Tibial artery (tissue), 4 donors: ENCODE measurements around the gene RIMBP2.

ENCODE experiments used
- DNase-seq, 2 donors: peaks; one replicate each; pipeline ENCODE4 v3.0.0-alpha.2; 2019
- H3K27ac ChIP-seq, 2 donors: fragments of 200-600 bp; sonication (generic) in 1 of 2; 1 replicate in 1 of 2; 2 replicates in 1 of 2; pipeline ENCODE4 v1.5.1; 2018 to 2019; ENCODE audit warnings: mild to moderate bottlenecking in 1 of 2
- H3K27me3 ChIP-seq, 2 donors: fragments of 200-600 bp; sonication (generic) in 1 of 2; one replicate each; pipeline versions ENCODE4 v1.5.1 to v1.6.0; 2016 to 2019
- H3K36me3 ChIP-seq, 3 donors: fragments of 200-600 bp; sonication (generic) in 2 of 3; one replicate each; pipeline ENCODE4 v1.5.1; 2016 to 2019; ENCODE audit warnings: mild to moderate bottlenecking in 2 of 3
- H3K4me1 ChIP-seq, 4 donors: fragments of 200-600 bp; sonication (generic) in 2 of 4; 1 replicate in 3 of 4; 2 replicates in 1 of 4; pipeline ENCODE4 v1.5.1; 2016 to 2019
- H3K4me3 ChIP-seq, 2 donors: fragments of 200-600 bp; sonication (generic) in 1 of 2; 1 replicate in 1 of 2; 2 replicates in 1 of 2; pipeline ENCODE4 v1.5.1; 2018 to 2019; ENCODE audit warnings: mild to moderate bottlenecking in 2 of 2
- H3K9me3 ChIP-seq, 3 donors: fragments of 200-600 bp; sonication (generic) in 1 of 3; one replicate each; pipeline ENCODE4 v1.5.1; 2016 to 2019
- CTCF ChIP-seq, 2 experiments: fragments of 200-600 bp in 1 of 2; fragments of 450-650 bp in 1 of 2; IDR thresholded peaks; one replicate each; pipeline ENCODE4 v1.5.1; 2017 to 2019; ENCODE audit warnings: antibody characterized with exemption in 2 of 2, mild to moderate bottlenecking in 1 of 2, moderate library complexity in 1 of 2
- intact Hi-C: fragments of 100-400 bp; cut with DNase I; formaldehyde crosslinking; loops from one replicate; pipeline ENCODE4 v1.15.0; 2023; ENCODE audit warnings: low total_unique reads

The RIMBP2 gene

GRCh38 chr12:130474599-130475269, 241.4 kb downstream of the RIMBP2 start:
- no peak for DNase-seq
- no peak overlapping the region for H3K27ac ChIP-seq
- H3K4me1 ChIP-seq = no peaks in the 10 kb centered on the region
- no peak for TF ChIP-seq CTCF (IDR thresholded peaks at IDR 0.05)
- H3K36me3 ChIP-seq = no peaks in the 10 kb centered on the region
- H3K9me3 ChIP-seq = peaks cover 0 to 6% (median 0%) of the 10 kb centered on the region in 3 donors
- H3K27me3 ChIP-seq = peaks cover 0 to 6% of the 10 kb centered on the region in 2 donors
- H3K4me3 ChIP-seq = no peak overlapping the region
- intact Hi-C loops = no loop called here

GRCh38 chr12:130473266-130473665, 242.8 kb downstream of the RIMBP2 start:
- no peak overlapping the region for H3K4me3 ChIP-seq
- intact Hi-C loops = no loop called here
- H3K36me3 ChIP-seq = no peaks in the 10 kb centered on the region
- no peak overlapping the region for H3K27ac ChIP-seq
- H3K4me1 ChIP-seq = no peaks in the 10 kb centered on the region
- TF ChIP-seq CTCF (IDR thresholded peaks at IDR 0.05) = no peak
- DNase-seq = no peak
- H3K27me3 ChIP-seq = peaks cover 0 to 7% of the 10 kb centered on the region in 2 donors
- peaks cover 0 to 17% (median 4%) of the 10 kb centered on the region in 3 donors for H3K9me3 ChIP-seq

DNA sequence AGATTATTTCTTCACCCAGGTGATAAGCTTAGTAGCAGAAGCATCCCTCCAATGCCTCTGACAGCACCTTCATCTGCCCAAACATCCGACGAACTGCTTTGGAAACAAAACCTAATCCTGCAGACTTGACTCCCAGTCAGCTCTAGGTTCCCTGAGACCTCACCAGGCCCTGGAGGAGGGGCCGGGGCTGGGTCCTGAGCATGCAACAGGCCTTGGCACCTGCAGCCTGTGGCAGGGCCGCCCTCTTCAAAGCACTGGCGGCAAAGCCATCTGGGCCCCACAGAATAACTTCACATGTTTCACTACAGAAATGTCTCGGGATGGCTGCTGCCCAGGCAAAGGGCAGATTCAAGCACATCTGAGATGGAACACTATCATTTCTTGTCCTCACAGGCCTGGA, 245.1 kb downstream of the RIMBP2 start:
- H3K36me3 ChIP-seq = no peaks in the 10 kb centered on the region
- H3K4me1 ChIP-seq = no peaks in the 10 kb centered on the region
- DNase-seq = no peak
- peaks cover 0 to 32% (median 17%) of the 10 kb centered on the region in 3 donors for H3K9me3 ChIP-seq
- no peak overlapping the region for H3K27ac ChIP-seq
- TF ChIP-seq CTCF (IDR thresholded peaks at IDR 0.05) = no peak
- no peak overlapping the region for H3K4me3 ChIP-seq
- peaks cover 0 to 7% of the 10 kb centered on the region in 2 donors for H3K27me3 ChIP-seq
- intact Hi-C loops = no loop called here

GRCh38 chr12:130469552-130469951, 246.5 kb downstream of the RIMBP2 start:
- intact Hi-C loops = no loop called here
- H3K4me1 ChIP-seq = no peaks in the 10 kb centered on the region
- peaks cover 0 to 7% of the 10 kb centered on the region in 2 donors for H3K27me3 ChIP-seq
- H3K9me3 ChIP-seq = peaks cover 0 to 32% (median 17%) of the 10 kb centered on the region in 3 donors
- no peak overlapping the region for H3K27ac ChIP-seq
- no peak for TF ChIP-seq CTCF (IDR thresholded peaks at IDR 0.05)
- no peaks in the 10 kb centered on the region for H3K36me3 ChIP-seq
- DNase-seq = no peak
- H3K4me3 ChIP-seq = no peak overlapping the region

DNA sequence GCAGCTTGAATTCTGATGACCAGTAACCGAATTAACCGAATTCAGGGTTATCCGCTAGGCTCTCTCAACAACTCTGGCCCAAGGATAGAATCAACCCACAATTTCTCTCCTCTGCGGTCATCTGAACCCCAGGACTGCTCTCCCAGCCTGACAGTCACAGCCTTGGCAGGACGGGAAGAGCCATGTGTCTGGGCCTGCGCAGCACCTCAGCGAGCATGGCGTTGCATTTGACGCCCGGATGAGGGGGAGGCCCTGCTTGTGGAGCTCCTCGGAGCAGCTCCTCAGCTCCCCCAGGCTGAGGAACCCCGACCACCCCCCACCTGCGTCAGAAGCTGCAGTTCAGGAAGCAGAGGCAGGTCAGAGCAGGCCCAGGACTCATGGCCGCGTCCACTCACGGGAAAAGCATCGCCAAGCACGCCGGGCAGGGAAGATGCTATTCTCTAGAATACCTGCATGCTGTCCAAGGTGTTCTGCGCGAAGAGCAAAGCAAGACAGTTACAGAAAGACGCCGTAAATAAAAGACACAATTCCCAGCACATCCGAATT, 247.3 kb downstream of the RIMBP2 start:
- Histone ChIP-seq H3K27me3 (peaks cover 0 to 7% of the 10 kb centered on the region in 2 donors), H3K4me3 (no peak overlapping the region), H3K36me3 (no peaks in the 10 kb centered on the region), H3K9me3 (peaks cover 0 to 28% (median 17%) of the 10 kb centered on the region in 3 donors), H3K27ac (no peak overlapping the region), H3K4me1 (no peaks in the 10 kb centered on the region)
- DNase-seq = no peak
- no peak for TF ChIP-seq CTCF (IDR thresholded peaks at IDR 0.05)
- intact Hi-C loops = no loop called here
